Measurements from ENCODE around the gene ZNF491.

Gene ZNF491

DNA sequence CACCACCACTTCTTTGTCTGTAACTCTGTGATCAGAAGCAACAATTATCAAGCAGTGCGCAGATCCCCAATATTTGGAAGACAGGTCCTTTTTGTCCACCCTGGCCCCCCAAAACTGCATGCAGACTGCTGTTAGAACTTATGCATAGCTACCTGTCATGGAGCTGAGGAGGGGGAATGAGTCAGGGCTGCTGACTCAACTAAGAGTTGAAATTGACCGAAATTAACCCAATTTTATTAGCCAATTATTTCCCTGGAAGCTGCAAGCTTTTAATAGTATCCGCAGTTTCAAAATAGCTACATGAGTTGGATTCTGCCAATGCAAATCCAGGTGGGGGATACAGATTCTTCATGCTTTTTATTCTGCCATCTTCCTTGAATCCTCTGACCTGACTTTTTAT lies 14.0 kb upstream of the ZNF491 start:
- TF ChIP-seq, protein P1, sequence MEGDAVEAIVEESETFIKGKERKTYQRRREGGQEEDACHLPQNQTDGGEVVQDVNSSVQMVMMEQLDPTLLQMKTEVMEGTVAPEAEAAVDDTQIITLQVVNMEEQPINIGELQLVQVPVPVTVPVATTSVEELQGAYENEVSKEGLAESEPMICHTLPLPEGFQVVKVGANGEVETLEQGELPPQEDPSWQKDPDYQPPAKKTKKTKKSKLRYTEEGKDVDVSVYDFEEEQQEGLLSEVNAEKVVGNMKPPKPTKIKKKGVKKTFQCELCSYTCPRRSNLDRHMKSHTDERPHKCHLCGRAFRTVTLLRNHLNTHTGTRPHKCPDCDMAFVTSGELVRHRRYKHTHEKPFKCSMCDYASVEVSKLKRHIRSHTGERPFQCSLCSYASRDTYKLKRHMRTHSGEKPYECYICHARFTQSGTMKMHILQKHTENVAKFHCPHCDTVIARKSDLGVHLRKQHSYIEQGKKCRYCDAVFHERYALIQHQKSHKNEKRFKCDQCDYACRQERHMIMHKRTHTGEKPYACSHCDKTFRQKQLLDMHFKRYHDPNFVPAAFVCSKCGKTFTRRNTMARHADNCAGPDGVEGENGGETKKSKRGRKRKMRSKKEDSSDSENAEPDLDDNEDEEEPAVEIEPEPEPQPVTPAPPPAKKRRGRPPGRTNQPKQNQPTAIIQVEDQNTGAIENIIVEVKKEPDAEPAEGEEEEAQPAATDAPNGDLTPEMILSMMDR (IDR thresholded peaks at IDR 0.05; ENCODE audit: insufficient read depth, low read length, poor library complexity, severe bottlenecking), result no peak
- Histone ChIP-seq H3K36me3 (ENCODE audit: control insufficient read depth, insufficient read depth, low read length) (peaks cover 9% of the 10 kb centered on the region), H3K4me3 (replicated peaks; ENCODE audit: low read depth, low read length) (no peak overlapping the region), H3K27me3 (replicated peaks; ENCODE audit: control insufficient read depth, insufficient read depth, low read length) (no peaks in the 10 kb centered on the region)
- no peak for DNase-seq (ENCODE audit: extremely low read depth, insufficient read length)

DNA sequence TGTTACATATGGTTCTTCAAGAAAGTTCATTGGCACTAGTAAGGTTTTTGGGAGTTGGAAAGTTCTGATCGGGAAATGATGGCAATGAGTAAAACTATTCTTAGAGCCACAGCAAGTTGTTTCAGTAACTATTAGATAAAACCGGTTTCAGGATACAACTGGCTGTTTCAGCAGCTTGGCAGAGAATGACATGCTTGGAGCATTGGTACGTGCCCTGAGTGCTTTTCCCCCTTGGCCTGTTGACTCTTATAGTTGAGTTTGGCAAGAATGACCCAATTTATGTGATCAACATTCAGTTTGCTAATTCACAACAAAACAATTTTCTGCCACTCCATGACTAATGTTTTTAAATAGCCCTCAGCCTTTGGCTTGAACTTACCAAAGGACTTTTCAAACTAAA lies 10.8 kb upstream of the ZNF491 start:
- DNase-seq (ENCODE audit: extremely low read depth, insufficient read length), result no peak
- Histone ChIP-seq H3K4me3 (replicated peaks; ENCODE audit: low read depth, low read length) (no peak overlapping the region), H3K27me3 (replicated peaks; ENCODE audit: control insufficient read depth, insufficient read depth, low read length) (no peaks in the 10 kb centered on the region), H3K36me3 (ENCODE audit: control insufficient read depth, insufficient read depth, low read length) (no peaks in the 10 kb centered on the region)
- TF ChIP-seq, protein P1 (IDR thresholded peaks at IDR 0.05; ENCODE audit: insufficient read depth, low read length, poor library complexity, severe bottlenecking), result no peak

DNA sequence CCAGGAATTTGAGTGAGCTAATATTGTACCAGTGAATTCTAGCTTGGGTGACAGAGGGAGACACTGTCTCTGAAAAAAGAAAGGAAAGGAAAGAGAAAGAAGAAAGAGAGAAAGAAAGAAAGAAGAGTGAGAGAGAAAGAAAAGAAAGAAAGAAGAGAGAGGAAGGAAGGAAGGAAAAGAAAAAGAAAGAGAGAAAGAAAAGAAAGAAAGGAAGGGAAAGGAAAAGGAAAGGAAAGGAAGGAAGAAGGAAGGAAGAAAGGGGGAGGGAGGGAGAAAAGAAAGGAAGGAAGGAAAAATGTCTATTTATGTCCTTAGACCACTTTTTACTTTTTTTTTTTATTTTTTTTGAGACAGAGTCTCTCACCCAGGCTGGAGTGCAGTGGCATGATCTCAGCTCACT lies 5.4 kb upstream of the ZNF491 start:
- no peak for DNase-seq (ENCODE audit: extremely low read depth, insufficient read length)
- no peaks in the 10 kb centered on the region for H3K36me3 ChIP-seq (ENCODE audit: control insufficient read depth, insufficient read depth, low read length)
- TF ChIP-seq, protein P1 (IDR thresholded peaks at IDR 0.05; ENCODE audit: insufficient read depth, low read length, poor library complexity, severe bottlenecking), result no peak
- H3K27me3 ChIP-seq (replicated peaks; ENCODE audit: control insufficient read depth, insufficient read depth, low read length), result no peaks in the 10 kb centered on the region
- no peak overlapping the region for H3K4me3 ChIP-seq (replicated peaks; ENCODE audit: low read depth, low read length)

DNA sequence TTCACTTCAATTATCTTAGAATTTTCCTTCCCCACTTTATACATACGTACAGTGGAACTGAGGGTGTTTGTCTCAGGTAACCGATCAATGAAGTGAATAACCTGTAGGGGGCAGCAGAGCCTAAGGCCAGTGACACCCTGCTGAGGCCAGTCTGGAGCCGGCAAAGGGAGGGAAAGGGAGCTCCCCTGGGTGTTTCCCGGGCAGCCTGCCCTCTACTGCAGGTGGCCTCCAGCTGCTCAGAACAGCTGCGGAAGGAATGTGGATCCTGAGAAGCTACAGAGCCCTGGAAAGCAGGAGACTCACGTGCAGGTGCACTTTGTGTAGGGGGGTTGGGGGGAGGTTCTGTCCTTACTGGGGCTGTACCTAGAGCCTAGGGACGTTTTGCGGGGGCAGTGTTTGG lies 832 bp upstream of the ZNF491 start:
- TF ChIP-seq, protein P1 (IDR thresholded peaks at IDR 0.05; ENCODE audit: insufficient read depth, low read length, poor library complexity, severe bottlenecking), result peak; percentile 88
- H3K27me3 ChIP-seq (replicated peaks; ENCODE audit: control insufficient read depth, insufficient read depth, low read length), result no peaks in the 10 kb centered on the region
- peak overlapping the region; percentile 4; the same call in 1 of the 2 replicates for H3K4me3 ChIP-seq (replicated peaks; ENCODE audit: low read depth, low read length)
- peak; percentile 69 for DNase-seq (ENCODE audit: extremely low read depth, insufficient read length)
- no peaks in the 10 kb centered on the region for H3K36me3 ChIP-seq (ENCODE audit: control insufficient read depth, insufficient read depth, low read length)

DNA sequence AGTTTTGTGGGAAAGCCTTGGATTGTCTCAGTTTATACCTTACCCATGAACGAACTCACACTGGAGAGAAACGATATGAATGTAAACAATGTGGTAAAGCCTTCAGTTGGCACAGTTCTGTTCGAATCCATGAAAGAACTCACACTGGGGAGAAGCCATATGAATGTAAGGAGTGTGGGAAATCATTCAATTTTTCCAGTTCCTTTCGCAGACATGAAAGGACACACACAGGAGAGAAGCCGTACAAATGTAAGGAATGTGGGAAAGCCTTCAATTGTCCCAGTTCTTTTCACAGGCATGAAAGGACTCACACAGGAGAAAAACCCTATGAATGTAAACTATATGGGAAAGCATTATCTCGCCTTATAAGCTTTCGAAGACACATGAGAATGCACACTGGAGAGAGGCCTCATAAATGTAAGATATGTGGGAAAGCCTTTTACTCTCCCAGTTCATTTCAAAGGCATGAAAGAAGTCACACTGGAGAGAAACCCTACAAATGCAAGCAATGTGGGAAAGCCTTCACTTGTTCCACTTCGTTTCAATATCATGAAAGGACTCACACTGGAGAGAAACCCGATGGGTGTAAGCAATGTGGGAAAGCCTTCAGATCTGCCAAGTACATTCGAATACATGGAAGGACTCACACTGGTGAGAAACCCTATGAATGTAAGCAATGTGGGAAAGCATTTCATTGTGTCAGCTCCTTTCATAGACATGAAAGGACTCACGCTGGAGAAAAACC lies 8.2 kb downstream of the ZNF491 start:
- no peak for DNase-seq (ENCODE audit: extremely low read depth, insufficient read length)
- Histone ChIP-seq H3K36me3 (ENCODE audit: control insufficient read depth, insufficient read depth, low read length) (no peaks in the 10 kb centered on the region; the same call in 1 of the 2 replicates), H3K27me3 (replicated peaks; ENCODE audit: control insufficient read depth, insufficient read depth, low read length) (no peaks in the 10 kb centered on the region), H3K4me3 (replicated peaks; ENCODE audit: low read depth, low read length) (no peak overlapping the region)
- TF ChIP-seq, protein P1 (IDR thresholded peaks at IDR 0.05; ENCODE audit: insufficient read depth, low read length, poor library complexity, severe bottlenecking), result no peak

DNA sequence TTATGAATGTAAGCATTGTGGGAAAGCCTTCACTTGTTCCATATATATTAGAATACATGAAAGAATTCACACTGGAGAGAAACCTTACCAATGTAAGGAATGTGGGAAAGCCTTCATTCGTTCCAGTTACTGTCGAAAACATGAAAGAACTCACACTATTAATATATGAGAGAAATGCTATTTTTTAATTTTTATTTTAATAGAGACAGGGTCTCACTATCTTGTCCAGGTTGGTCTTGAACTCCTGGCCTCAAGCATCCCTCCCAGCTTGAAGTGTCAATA lies 8.7 kb downstream of the ZNF491 start:
- H3K27me3 ChIP-seq (replicated peaks; ENCODE audit: control insufficient read depth, insufficient read depth, low read length), result no peaks in the 10 kb centered on the region
- H3K4me3 ChIP-seq (replicated peaks; ENCODE audit: low read depth, low read length), result no peak overlapping the region
- TF ChIP-seq, protein P1 (IDR thresholded peaks at IDR 0.05; ENCODE audit: insufficient read depth, low read length, poor library complexity, severe bottlenecking), result no peak
- DNase-seq (ENCODE audit: extremely low read depth, insufficient read length), result no peak
- no peaks in the 10 kb centered on the region; the same call in 1 of the 2 replicates for H3K36me3 ChIP-seq (ENCODE audit: control insufficient read depth, insufficient read depth, low read length)
